ENCODE results near the gene LIN7B. TPM values are rescaled to one million over a fixed set of nuclear protein-coding genes. Genes with fewer than 3 reads are reported as not detected.

Gene LIN7B
- total and polyA plus RNA-seq, 9 of the 15 experiments (the other 6 are each of a cell fraction or from before 2014, with no cell fraction given), result 0.89 to 15.7 (median 4.0) TPM

DNA sequence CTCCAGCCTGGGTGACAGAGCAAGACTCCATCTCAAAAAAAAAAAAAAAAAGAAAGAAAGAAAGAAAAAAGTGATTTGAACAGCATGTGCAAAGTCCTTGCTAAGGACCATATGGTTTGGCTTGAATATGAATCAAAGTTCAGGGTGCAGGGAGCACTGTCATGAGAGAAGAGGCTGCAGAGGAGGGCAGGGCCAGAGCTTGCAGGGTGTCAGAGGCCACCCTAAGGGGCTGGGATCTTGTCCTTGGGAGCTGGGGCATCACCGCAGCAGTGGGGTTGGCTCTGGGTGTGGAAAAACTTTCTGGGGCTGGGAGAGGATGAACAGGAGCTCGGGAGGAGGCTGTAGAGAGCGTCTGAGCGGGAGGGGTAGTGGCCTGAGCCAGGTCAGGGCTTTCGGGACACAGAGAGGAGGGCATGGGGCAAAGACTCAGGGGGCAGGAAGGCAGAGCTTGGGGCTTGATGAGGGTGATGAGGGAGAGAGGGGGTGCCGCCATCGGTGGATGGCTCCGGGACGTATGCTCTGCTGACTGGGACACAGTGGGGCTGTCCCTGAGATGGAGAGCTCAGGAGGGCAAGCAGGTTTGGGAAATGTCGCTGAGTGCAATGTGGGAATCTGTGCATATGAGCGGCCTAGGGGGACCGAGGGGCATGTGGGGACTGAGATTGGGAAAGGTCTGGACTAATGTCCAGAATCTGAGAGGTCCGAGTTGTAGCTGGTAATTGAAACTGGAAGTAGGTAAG, 46.5 kb downstream of the LIN7B start:
- Histone ChIP-seq H3K4me1 (replicated peaks in 1 of 2; ENCODE audit: control insufficient read depth in 2 of 2, insufficient read depth in 2 of 2, low read length in 2 of 2) (peaks cover 33 to 53% of the 10 kb centered on the region in 2 experiments), H3K9me1 (ENCODE audit: control insufficient read depth, insufficient read depth, low read length) (no peaks in the 10 kb centered on the region), H3K9me3 (replicated peaks; ENCODE audit: control insufficient read depth, insufficient read depth, low read depth, low read length) (no peaks in the 10 kb centered on the region), H3K4me3 (no peak overlapping the region), H3K27ac (ENCODE audit: extremely low read depth, low read depth, low read length) (no peak overlapping the region), H3K27me3 (ENCODE audit: control insufficient read depth in 2 of 2, insufficient read depth in 2 of 2, low read length in 2 of 2) (no peaks in the 10 kb centered on the region), H3K79me2 (ENCODE audit: control insufficient read depth, insufficient read depth, low read length) (peaks cover 20% of the 10 kb centered on the region), H3K9ac (ENCODE audit: insufficient read depth in 1 of 2, low read depth in 2 of 2, low read length in 2 of 2) (peak overlapping the region in 1 of 2 experiments; percentile 81; a peak in 1 of 4 replicates), H4K20me1 (replicated peaks; ENCODE audit: control insufficient read depth, insufficient read depth, low read length) (no peaks in the 10 kb centered on the region), H2AFZ (ENCODE audit: low read depth, low read length) (no peak overlapping the region), H3K4me2 (ENCODE audit: insufficient read depth, low read length) (no peak overlapping the region), H3K36me3 (ENCODE audit: control insufficient read depth, insufficient read depth, low read length) (peaks cover 19% of the 10 kb centered on the region; the same call in 1 of the 3 replicates)
- intact Hi-C loops (cut with micrococcal nuclease) (no loop called here), in situ Hi-C loops (cut with MboI) (no loop called here)
- TF ChIP-seq HNRNPL (IDR thresholded peaks at IDR 0.05; ENCODE audit: low read depth, low read length), result no peak
- peak; percentile 51 for TF ChIP-seq RBFOX2 (IDR thresholded peaks at IDR 0.05; ENCODE audit: low read depth, low read length)
- no peak for TF ChIP-seq CBFA2T2 (conservative IDR thresholded peaks at IDR 0.05)
- no peak for TF ChIP-seq ETV6 (IDR thresholded peaks at IDR 0.05; ENCODE audit: borderline replicate concordance in 1 of 2, low read depth in 2 of 2, low read length in 1 of 2)
- 0 out of 2 replicates have a peak, but pooled peaks have one; percentile 32 for TF ChIP-seq ETV6 (CRISPR knock-in tag; IDR thresholded peaks at IDR 0.05; ENCODE audit: borderline replicate concordance)
- no peak for TF ChIP-seq NCOR1 (IDR thresholded peaks at IDR 0.05)
- TF ChIP-seq, protein P1, sequence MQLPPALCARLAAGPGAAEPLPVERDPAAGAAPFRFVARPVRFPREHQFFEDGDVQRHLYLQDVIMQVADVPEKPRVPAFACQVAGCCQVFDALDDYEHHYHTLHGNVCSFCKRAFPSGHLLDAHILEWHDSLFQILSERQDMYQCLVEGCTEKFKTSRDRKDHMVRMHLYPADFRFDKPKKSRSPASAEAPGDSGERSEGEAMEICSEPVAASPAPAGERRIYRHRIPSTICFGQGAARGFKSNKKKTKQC (CRISPR knock-in tag; IDR thresholded peaks at IDR 0.05), result no peak
- no peak for TF ChIP-seq ZNF586 (CRISPR knock-in tag; conservative IDR thresholded peaks at IDR 0.05)
- TF ChIP-seq, protein P2, sequence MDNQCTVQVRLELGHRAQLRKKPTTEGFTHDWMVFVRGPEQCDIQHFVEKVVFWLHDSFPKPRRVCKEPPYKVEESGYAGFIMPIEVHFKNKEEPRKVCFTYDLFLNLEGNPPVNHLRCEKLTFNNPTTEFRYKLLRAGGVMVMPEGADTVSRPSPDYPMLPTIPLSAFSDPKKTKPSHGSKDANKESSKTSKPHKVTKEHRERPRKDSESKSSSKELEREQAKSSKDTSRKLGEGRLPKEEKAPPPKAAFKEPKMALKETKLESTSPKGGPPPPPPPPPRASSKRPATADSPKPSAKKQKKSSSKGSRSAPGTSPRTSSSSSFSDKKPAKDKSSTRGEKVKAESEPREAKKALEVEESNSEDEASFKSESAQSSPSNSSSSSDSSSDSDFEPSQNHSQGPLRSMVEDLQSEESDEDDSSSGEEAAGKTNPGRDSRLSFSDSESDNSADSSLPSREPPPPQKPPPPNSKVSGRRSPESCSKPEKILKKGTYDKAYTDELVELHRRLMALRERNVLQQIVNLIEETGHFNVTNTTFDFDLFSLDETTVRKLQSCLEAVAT (IDR thresholded peaks at IDR 0.05), result peak in 1 of 2 experiments; percentile 42; a peak in 1 of 4 replicates
- peak; percentile 47; the same call in 1 of the 2 replicates for TF ChIP-seq POLR2G (IDR thresholded peaks at IDR 0.05; ENCODE audit: low read depth, low read length)
- peak; percentile 39 for TF ChIP-seq SUPT5H (IDR thresholded peaks at IDR 0.05)
- TF ChIP-seq BCL6 (CRISPR knock-in tag; IDR thresholded peaks at IDR 0.05), result no peak
- TF ChIP-seq HMGN3 (IDR thresholded peaks at IDR 0.05; ENCODE audit: borderline replicate concordance, extremely low read depth, insufficient read length, low read depth, low read length), result no peak
- 0 out of 2 replicates have a peak, but pooled peaks have one; percentile 22 for TF ChIP-seq ZBED1 (IDR thresholded peaks at IDR 0.05)
- no peak for TF ChIP-seq MAFG (tag; conservative IDR thresholded peaks at IDR 0.05)
- TF ChIP-seq TAF7 (tag; IDR thresholded peaks at IDR 0.05), result no peak
- no TSS peak for BruUV-seq (replicated peaks)
- FAIRE-seq (no peak), ATAC-seq (no peak), DNase-seq (ENCODE audit: extremely low read depth in 1 of 4, low spot score in 3 of 4) (peak in 1 of 4 experiments; percentile 4)
- WGBS (ENCODE audit: insufficient coverage, low coverage, missing lambda C conversion rate), result 83% methylated on average over 13 of the region's 13 CpGs
- ChIA-PET POLR2A (interaction anchor here (1.4 to 4.0 kb wide), 4 partner anchors 10 to 16 kb away, joined by 4 to 18 read pairs (median 8); no protein-coding TSS in a partner anchor), CTCF (ENCODE audit: low intra/inter-chr PET ratio) (no interaction called here)
